ENCODE results near the gene VSX1.

GRCh38 chr20:25050082-25050481, 31.9 kb downstream of the VSX1 start:
- TF ChIP-seq CTCF (IDR thresholded peaks at IDR 0.05; ENCODE audit: poor library complexity), result no peak
- TF ChIP-seq EZH2phosphoT487 (IDR thresholded peaks at IDR 0.05; ENCODE audit: low read depth, severe bottlenecking, unreplicated experiment), result no peak
- TF ChIP-seq EZH2 (IDR thresholded peaks at IDR 0.05; ENCODE audit: borderline replicate concordance), result no peak
